GM12878 (cell line): ENCODE results near the gene SALL1. TPM values are rescaled to one million over a fixed set of nuclear protein-coding genes. Genes with fewer than 3 reads are reported as not detected.

Source experiments
- ATAC-seq: fragments of 200-7000 bp; cut with Tn5 transposase; 3 replicates; pipeline ENCODE4 v1.9.1; 2020; ENCODE audit warnings: mild to moderate bottlenecking, moderate library complexity
- BruUV-seq: library from RNA; stranded (reverse); fragments of 400-500 nt; replicated peaks from 2 replicates; lab custom pipeline; 2021; lab: Mats Ljungman, UMichigan
- CTCF ChIA-PET: fragments of 300-600 bp; sonication (Branson Sonifier 250); formaldehyde crosslinking; extraction: SDS; loops from one replicate; lab custom pipeline; 2021; ENCODE audit warnings: inconsistent platforms; lab: Yijun Ruan, JAX
- POLR2A ChIA-PET: fragments of 350-600 bp; formaldehyde crosslinking; extraction: SDS; loops from one replicate; lab custom pipeline; 2021; ENCODE audit warnings: inconsistent platforms; lab: Charles Lee
- RAD21 ChIA-PET: fragments of 300-600 bp; sonication (Branson Sonifier 250); formaldehyde crosslinking; loops from one replicate; lab custom pipeline; 2023; ENCODE audit warnings: antibody characterized with exemption; ENCODE audit not compliant: unreplicated experiment; lab: Charles Lee
- SMC1A ChIA-PET: fragments of 300-600 bp; sonication (Branson Sonifier 250); formaldehyde crosslinking; loops from one replicate; lab custom pipeline; 2023; ENCODE audit not compliant: unreplicated experiment, uncharacterized antibody; lab: Charles Lee
- DNase-seq: peaks from one replicate; pipeline ENCODE4 v3.0.0-alpha.2; 2011; ENCODE audit warnings: low read depth, low spot score
- FAIRE-seq: peaks from 3 replicates; lab custom pipeline; 2011; peaks lifted over from hg19 to GRCh38; lab: Jason Lieb, UNC
- H2AFZ ChIP-seq: 2 replicates; pipeline ENCODE4 v1.6.0; 2011; ENCODE audit warnings: low read depth, low read length, control low read depth; ENCODE audit not compliant: control insufficient read depth
- H3K27ac ChIP-seq: 2 replicates; pipeline ENCODE4 v1.5.1; 2011; ENCODE audit warnings: control low read depth; ENCODE audit not compliant: control insufficient read depth, insufficient read depth
- H3K27me3 ChIP-seq, 2 experiments: replicated peaks in 1 of 2; 2 replicates each; pipeline versions ENCODE4 v1.6.0 to v1.6.1; 2011; ENCODE audit warnings: low read length in 1 of 2; ENCODE audit not compliant: control insufficient read depth in 2 of 2, insufficient read depth in 2 of 2
- H3K36me3 ChIP-seq, 2 experiments: 2 replicates each; pipeline ENCODE4 v1.5.1; 2011; ENCODE audit warnings: low read length in 1 of 2; ENCODE audit not compliant: control insufficient read depth in 2 of 2, insufficient read depth in 2 of 2
- H3K4me1 ChIP-seq: 2 replicates; pipeline ENCODE4 v1.6.1; 2011; ENCODE audit warnings: mild to moderate bottlenecking, low read length, moderate library complexity, mixed read lengths; ENCODE audit not compliant: control insufficient read depth, insufficient read depth
- H3K4me2 ChIP-seq: 2 replicates; pipeline ENCODE4 v1.6.0; 2011; ENCODE audit warnings: control low read depth; ENCODE audit not compliant: control insufficient read depth, insufficient read depth
- H3K4me3 ChIP-seq: fragments of 200-600 bp; sonication (generic); 2 replicates; pipeline ENCODE4 v1.5.1; 2016
- H3K79me2 ChIP-seq: 2 replicates; pipeline ENCODE4 v1.6.0; 2011; ENCODE audit warnings: low read length; ENCODE audit not compliant: control insufficient read depth, insufficient read depth
- H3K9ac ChIP-seq: 2 replicates; pipeline ENCODE4 v1.8.0; 2011; ENCODE audit warnings: low read length, control low read depth, mixed read lengths; ENCODE audit not compliant: control insufficient read depth, insufficient read depth
- H3K9me3 ChIP-seq: replicated peaks from 3 replicates; pipeline ENCODE4 v1.5.1; 2011; ENCODE audit warnings: mild to moderate bottlenecking, low read length; ENCODE audit not compliant: control insufficient read depth, insufficient read depth
- H4K20me1 ChIP-seq: 2 replicates; pipeline ENCODE4 v1.6.0; 2011; ENCODE audit not compliant: control insufficient read depth, insufficient read depth
- CBX5 ChIP-seq: sonication (generic); IDR thresholded peaks from 2 replicates; pipeline ENCODE4 v1.6.1; 2016; ENCODE audit warnings: low read depth, moderate library complexity, mild to moderate bottlenecking, inconsistent platforms
- CHD2 ChIP-seq: IDR thresholded peaks from 2 replicates; pipeline ENCODE4 v1.6.1; 2011; ENCODE audit warnings: low read depth, low read length, improper control_type of control experiment, borderline replicate concordance
- EGR1 ChIP-seq, 2 experiments: IDR thresholded peaks; 1 replicate in 1 of 2; 2 replicates in 1 of 2; pipeline ENCODE4 v1.6.1; 2011 to 2012; ENCODE audit warnings: low read depth in 2 of 2, low read length in 2 of 2, borderline replicate concordance in 1 of 2, mild to moderate bottlenecking in 1 of 2, moderate library complexity in 1 of 2
- HDAC2 ChIP-seq: fragments of 200-600 bp; sonication (generic); IDR thresholded peaks from 2 replicates; pipeline ENCODE4 v1.6.1; 2017
- KDM1A ChIP-seq: fragments of 200-600 bp; sonication (generic); IDR thresholded peaks from 2 replicates; pipeline ENCODE4 v1.6.1; 2016; ENCODE audit warnings: borderline replicate concordance
- NRF1 ChIP-seq: conservative IDR thresholded peaks from 2 replicates; pipeline ENCODE4 v1.6.1; 2011; ENCODE audit warnings: mild to moderate bottlenecking, low read depth, low read length, improper control_type of control experiment
- POLR2AphosphoS2 ChIP-seq: IDR thresholded peaks from 2 replicates; pipeline ENCODE4 v1.6.1; 2011; ENCODE audit warnings: low read depth, mild to moderate bottlenecking, low read length, improper control_type of control experiment, moderate library complexity
- RUNX3 ChIP-seq: IDR thresholded peaks from 2 replicates; pipeline ENCODE4 v1.6.1; 2012; ENCODE audit warnings: low read length, inconsistent platforms
- SREBF1 ChIP-seq: IDR thresholded peaks from 2 replicates; pipeline ENCODE4 v1.6.1; 2012; ENCODE audit warnings: mild to moderate bottlenecking, low read length
- STAT1 ChIP-seq: fragments of 450-650 bp; conservative IDR thresholded peaks from 2 replicates; pipeline ENCODE4 v1.6.1; 2014; ENCODE audit warnings: antibody characterized with exemption, mild to moderate bottlenecking
- WGBS: methylation state at CpG from one replicate; pipeline ENCODE4 v1.1.6; 2016; ENCODE audit warnings: low lambda C conversion rate; ENCODE audit not compliant: insufficient replicate concordance, insufficient coverage; ENCODE audit errors: missing lambda C conversion rate; 5-methylcytosine and 5-hydroxymethylcytosine counted together
- in situ Hi-C: fragments of 300-500 bp; cut with MboI; formaldehyde crosslinking; loops from 9 replicates; pipeline ENCODE4 v1.14.3; 2018; ENCODE audit warnings: mixed read lengths
- intact Hi-C: fragments of 100-400 bp; cut with micrococcal nuclease; formaldehyde crosslinking; loops from one replicate; pipeline ENCODE4 v1.14.2; 2022; ENCODE audit not compliant: unreplicated experiment
- polyA plus RNA-seq, 11 experiments: library from polyadenylated mRNA; depleted of rRNA in 4 of 11; unstranded in 6 of 11; stranded (reverse) in 5 of 11; fragments of >200 nt; fragmentation: Nextera tagmentation in 4 of 11; fragmentation: Illumina TruSeq in 1 of 11; extraction: Ambion mirVana in 4 of 11; extraction: Trizol in 1 of 11; gene quantifications; 1 replicate in 1 of 11; 2 replicates in 10 of 11; pipeline versions ENCODE4 v1.2.1 to v1.2.3, GENCODE V29; 2011 to 2016; ENCODE audit warnings: inconsistent platforms in 2 of 11, missing spikeins in 2 of 11, low read depth in 1 of 11
- total RNA-seq, 4 experiments: library from RNA; depleted of rRNA in 3 of 4; stranded (reverse); fragments of >200 nt in 3 of 4; fragmentation: Illumina TruSeq in 1 of 4; extraction: Trizol in 1 of 4; gene quantifications; 2 replicates each; pipeline versions ENCODE4 v1.2.1 to v1.2.3, GENCODE V29; 2013 to 2021
- TF ChIP-seq, protein P1 (sequence below): IDR thresholded peaks from 2 replicates; pipeline ENCODE4 v1.6.1; 2011; ENCODE audit warnings: borderline replicate concordance, low read depth, mild to moderate bottlenecking, moderate library complexity, low read length; ENCODE audit not compliant: insufficient read depth, poor library complexity, severe bottlenecking
- TF ChIP-seq, protein P2 (sequence below): fragments of 450-650 bp; IDR thresholded peaks from 2 replicates; pipeline ENCODE4 v1.6.1; 2016; ENCODE audit warnings: mild to moderate bottlenecking
- TF ChIP-seq, protein P3 (sequence below): fragments of 450-650 bp; IDR thresholded peaks from 2 replicates; pipeline ENCODE4 v1.6.1; 2017; ENCODE audit warnings: low read depth, mild to moderate bottlenecking, moderate library complexity
- TF ChIP-seq, protein P4 (sequence below): fragments of 450-650 bp; IDR thresholded peaks from 2 replicates; pipeline ENCODE4 v1.6.1; 2018; ENCODE audit warnings: borderline replicate concordance, mild to moderate bottlenecking; ENCODE audit not compliant: partially characterized antibody
- TF ChIP-seq, protein P5 (sequence below): IDR thresholded peaks from 2 replicates; pipeline ENCODE4 v1.6.1; 2012; ENCODE audit warnings: low read depth, low read length, improper control_type of control experiment

The SALL1 gene
- total and polyA plus RNA-seq, 10 of the 15 experiments (the other 5 are each of a cell fraction or from before 2014, with no cell fraction given), result 0.01 to 0.08 (median 0.03) TPM; not detected in 6

DNA sequence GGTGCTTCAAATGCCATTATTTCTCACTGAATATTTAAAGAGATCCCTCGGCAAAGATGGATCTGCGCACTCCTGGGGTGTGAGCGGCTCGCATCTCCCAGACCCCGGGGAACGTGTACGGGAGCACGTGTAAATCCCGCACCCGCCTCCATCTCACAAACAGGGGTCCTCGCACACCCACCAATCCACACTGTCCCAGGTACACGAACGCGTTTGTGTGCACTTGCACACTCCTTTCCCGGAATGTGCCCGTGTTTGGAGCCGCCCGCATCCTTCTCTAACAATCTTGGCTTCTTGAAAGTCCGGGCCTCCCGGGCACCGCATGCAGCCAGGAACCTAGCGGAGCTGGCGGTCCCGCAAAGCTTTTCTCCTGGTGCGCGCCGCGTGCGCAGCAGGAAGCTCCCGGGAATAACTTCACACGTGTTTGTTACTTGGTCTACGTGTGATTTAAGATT is 2.5 kb upstream of the SALL1 start:
- no peak for ATAC-seq
- no peak overlapping the region for H2AFZ ChIP-seq
- H3K9ac ChIP-seq, result no peak overlapping the region
- ChIA-PET RAD21 (no interaction called here), POLR2A (no interaction called here), CTCF (no interaction called here), SMC1A (interaction anchor here (0.7 kb wide), 1 partner anchor 607 kb away, joined by 3 read pairs; no protein-coding TSS in a partner anchor)
- peaks cover 2% of the 10 kb centered on the region; the same call in 1 of the 3 replicates for H3K9me3 ChIP-seq
- no peaks in the 10 kb centered on the region for H3K4me1 ChIP-seq
- peaks cover 3 to 12% of the 10 kb centered on the region in 2 experiments for H3K27me3 ChIP-seq
- intact Hi-C loops, result no loop called here
- in situ Hi-C loops, result no loop called here
- H4K20me1 ChIP-seq, result no peaks in the 10 kb centered on the region
- H3K79me2 ChIP-seq, result no peaks in the 10 kb centered on the region
- H3K4me3 ChIP-seq, result no peak overlapping the region
- H3K4me2 ChIP-seq, result no peak overlapping the region
- no peak overlapping the region for H3K27ac ChIP-seq
- no peak for DNase-seq
- FAIRE-seq, result no peak
- BruUV-seq, result no TSS peak
- WGBS, result 62% methylated on average over 32 of the region's 32 CpGs
- H3K36me3 ChIP-seq, result no peaks in the 10 kb centered on the region
- TF ChIP-seq CBX5, result no peak
- no peak for TF ChIP-seq RUNX3
- TF ChIP-seq SREBF1, result no peak
- TF ChIP-seq, protein P1, sequence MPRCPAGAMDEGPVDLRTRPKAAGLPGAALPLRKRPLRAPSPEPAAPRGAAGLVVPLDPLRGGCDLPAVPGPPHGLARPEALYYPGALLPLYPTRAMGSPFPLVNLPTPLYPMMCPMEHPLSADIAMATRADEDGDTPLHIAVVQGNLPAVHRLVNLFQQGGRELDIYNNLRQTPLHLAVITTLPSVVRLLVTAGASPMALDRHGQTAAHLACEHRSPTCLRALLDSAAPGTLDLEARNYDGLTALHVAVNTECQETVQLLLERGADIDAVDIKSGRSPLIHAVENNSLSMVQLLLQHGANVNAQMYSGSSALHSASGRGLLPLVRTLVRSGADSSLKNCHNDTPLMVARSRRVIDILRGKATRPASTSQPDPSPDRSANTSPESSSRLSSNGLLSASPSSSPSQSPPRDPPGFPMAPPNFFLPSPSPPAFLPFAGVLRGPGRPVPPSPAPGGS, result no peak
- TF ChIP-seq, protein P2, sequence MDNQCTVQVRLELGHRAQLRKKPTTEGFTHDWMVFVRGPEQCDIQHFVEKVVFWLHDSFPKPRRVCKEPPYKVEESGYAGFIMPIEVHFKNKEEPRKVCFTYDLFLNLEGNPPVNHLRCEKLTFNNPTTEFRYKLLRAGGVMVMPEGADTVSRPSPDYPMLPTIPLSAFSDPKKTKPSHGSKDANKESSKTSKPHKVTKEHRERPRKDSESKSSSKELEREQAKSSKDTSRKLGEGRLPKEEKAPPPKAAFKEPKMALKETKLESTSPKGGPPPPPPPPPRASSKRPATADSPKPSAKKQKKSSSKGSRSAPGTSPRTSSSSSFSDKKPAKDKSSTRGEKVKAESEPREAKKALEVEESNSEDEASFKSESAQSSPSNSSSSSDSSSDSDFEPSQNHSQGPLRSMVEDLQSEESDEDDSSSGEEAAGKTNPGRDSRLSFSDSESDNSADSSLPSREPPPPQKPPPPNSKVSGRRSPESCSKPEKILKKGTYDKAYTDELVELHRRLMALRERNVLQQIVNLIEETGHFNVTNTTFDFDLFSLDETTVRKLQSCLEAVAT, result no peak
- no peak for TF ChIP-seq NRF1
- no peak for TF ChIP-seq HDAC2
- no peak for TF ChIP-seq STAT1
- no peak for TF ChIP-seq EGR1 (IDR thresholded peaks at IDR 0.05; ENCODE audit: borderline replicate concordance in 1 of 2, low read depth in 2 of 2, low read length in 2 of 2)
- no peak for TF ChIP-seq CHD2
- TF ChIP-seq, protein P3, sequence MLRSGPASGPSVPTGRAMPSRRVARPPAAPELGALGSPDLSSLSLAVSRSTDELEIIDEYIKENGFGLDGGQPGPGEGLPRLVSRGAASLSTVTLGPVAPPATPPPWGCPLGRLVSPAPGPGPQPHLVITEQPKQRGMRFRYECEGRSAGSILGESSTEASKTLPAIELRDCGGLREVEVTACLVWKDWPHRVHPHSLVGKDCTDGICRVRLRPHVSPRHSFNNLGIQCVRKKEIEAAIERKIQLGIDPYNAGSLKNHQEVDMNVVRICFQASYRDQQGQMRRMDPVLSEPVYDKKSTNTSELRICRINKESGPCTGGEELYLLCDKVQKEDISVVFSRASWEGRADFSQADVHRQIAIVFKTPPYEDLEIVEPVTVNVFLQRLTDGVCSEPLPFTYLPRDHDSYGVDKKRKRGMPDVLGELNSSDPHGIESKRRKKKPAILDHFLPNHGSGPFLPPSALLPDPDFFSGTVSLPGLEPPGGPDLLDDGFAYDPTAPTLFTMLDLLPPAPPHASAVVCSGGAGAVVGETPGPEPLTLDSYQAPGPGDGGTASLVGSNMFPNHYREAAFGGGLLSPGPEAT, result no peak
- TF ChIP-seq, protein P4, sequence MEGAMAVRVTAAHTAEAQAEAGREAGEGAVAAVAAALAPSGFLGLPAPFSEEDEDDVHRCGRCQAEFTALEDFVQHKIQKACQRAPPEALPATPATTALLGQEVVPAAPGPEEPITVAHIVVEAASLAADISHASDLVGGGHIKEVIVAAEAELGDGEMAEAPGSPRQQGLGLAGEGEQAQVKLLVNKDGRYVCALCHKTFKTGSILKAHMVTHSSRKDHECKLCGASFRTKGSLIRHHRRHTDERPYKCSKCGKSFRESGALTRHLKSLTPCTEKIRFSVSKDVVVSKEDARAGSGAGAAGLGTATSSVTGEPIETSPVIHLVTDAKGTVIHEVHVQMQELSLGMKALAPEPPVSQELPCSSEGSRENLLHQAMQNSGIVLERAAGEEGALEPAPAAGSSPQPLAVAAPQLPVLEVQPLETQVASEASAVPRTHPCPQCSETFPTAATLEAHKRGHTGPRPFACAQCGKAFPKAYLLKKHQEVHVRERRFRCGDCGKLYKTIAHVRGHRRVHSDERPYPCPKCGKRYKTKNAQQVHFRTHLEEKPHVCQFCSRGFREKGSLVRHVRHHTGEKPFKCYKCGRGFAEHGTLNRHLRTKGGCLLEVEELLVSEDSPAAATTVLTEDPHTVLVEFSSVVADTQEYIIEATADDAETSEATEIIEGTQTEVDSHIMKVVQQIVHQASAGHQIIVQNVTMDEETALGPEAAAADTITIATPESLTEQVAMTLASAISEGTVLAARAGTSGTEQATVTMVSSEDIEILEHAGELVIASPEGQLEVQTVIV, result no peak
- TF ChIP-seq, protein P5, sequence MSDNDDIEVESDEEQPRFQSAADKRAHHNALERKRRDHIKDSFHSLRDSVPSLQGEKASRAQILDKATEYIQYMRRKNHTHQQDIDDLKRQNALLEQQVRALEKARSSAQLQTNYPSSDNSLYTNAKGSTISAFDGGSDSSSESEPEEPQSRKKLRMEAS, result no peak
- TF ChIP-seq POLR2AphosphoS2, result no peak
- no peak for TF ChIP-seq KDM1A
